IPS-18a (cell line): ENCODE data around the gene CD80.

Source experiments
- H3K27ac ChIP-seq: one replicate; pipeline ENCODE4 v1.5.1; 2013; ENCODE audit warnings: low read length
- H3K27me3 ChIP-seq: one replicate; pipeline ENCODE4 v1.6.1; 2013; ENCODE audit warnings: mild to moderate bottlenecking, low read length; ENCODE audit not compliant: control insufficient read depth, insufficient read depth
- H3K36me3 ChIP-seq: one replicate; pipeline ENCODE4 v1.6.1; 2013; ENCODE audit warnings: low read depth, low read length; ENCODE audit not compliant: control insufficient read depth
- H3K4me1 ChIP-seq: one replicate; pipeline ENCODE4 v1.6.1; 2013; ENCODE audit warnings: low read depth, low read length; ENCODE audit not compliant: control insufficient read depth
- H3K4me3 ChIP-seq: one replicate; pipeline ENCODE4 v1.5.1; 2013; ENCODE audit warnings: low read length
- H3K9ac ChIP-seq: one replicate; pipeline ENCODE4 v1.6.1; 2013; ENCODE audit warnings: mild to moderate bottlenecking, low read length, moderate library complexity
- H3K9me3 ChIP-seq: one replicate; pipeline ENCODE4 v1.6.1; 2013; ENCODE audit warnings: low read depth, low read length; ENCODE audit not compliant: control insufficient read depth

Gene CD80

DNA sequence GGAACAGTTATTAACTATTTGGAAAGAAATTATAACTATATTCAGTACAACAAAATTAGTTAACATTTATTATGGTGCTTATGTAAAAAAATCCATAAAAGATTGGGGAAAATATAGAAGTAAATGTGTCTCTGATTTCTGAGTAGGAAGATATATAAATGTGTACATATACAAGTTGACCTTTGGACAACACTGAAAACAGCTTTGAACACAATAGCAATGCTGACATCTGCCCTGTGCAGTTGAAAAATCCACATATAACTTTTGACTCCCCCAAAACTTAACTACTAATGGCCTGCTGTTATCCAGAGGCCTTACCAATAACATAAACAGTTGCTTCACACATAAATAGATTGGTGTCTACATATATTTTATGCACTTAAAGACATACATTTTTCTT, 48.7 kb downstream of the CD80 start:
- H3K9me3 ChIP-seq = no peaks in the 10 kb centered on the region
- no peak overlapping the region for H3K4me3 ChIP-seq
- H3K27ac ChIP-seq = no peak overlapping the region
- peaks cover 66% of the 10 kb centered on the region for H3K36me3 ChIP-seq
- H3K4me1 ChIP-seq = no peaks in the 10 kb centered on the region
- H3K9ac ChIP-seq = no peak overlapping the region
- no peaks in the 10 kb centered on the region for H3K27me3 ChIP-seq

DNA sequence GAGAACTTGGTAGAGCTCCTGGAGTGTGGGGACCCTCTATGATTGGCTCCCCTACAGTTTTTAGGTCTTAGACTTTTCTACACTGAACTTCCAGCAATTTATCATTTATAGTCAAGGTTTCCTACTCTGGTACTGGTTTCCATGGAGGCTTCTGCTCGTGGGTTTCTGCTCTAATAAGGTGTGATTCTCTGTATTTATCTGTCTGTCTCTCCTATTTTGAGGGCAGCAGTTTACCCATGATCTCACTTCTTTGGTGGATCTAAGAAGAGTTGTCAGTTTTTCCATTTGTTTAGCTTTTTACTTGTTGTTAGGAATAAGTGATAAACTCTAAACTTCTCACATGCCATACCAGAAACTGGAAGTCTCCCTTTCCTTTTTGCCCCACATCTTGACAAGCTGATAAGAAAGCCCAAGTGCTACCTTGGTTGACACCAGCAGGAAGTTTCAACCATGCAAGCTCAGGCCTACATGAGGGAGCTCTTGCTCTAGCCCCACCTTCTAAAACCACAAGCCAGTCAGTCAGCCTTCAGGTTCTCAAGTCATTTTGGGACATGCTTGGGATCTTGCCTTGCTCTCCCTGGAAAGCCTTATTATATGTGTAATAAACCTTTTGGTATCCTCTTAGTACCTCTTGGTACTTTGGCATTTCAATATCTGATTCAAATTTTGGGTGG, 51.1 kb downstream of the CD80 start:
- H3K27me3 ChIP-seq = no peaks in the 10 kb centered on the region
- no peaks in the 10 kb centered on the region for H3K4me1 ChIP-seq
- no peak overlapping the region for H3K4me3 ChIP-seq
- H3K27ac ChIP-seq = no peak overlapping the region
- no peaks in the 10 kb centered on the region for H3K9me3 ChIP-seq
- no peak overlapping the region for H3K9ac ChIP-seq
- H3K36me3 ChIP-seq = peaks cover 61% of the 10 kb centered on the region

- no peak overlapping the region for H3K9ac ChIP-seq
- H3K9me3 ChIP-seq = no peaks in the 10 kb centered on the region
- no peaks in the 10 kb centered on the region for H3K27me3 ChIP-seq
- H3K4me3 ChIP-seq = no peak overlapping the region
- peaks cover 60% of the 10 kb centered on the region for H3K36me3 ChIP-seq
- H3K4me1 ChIP-seq = no peaks in the 10 kb centered on the region
- no peak overlapping the region for H3K27ac ChIP-seq
These were observed 52.0 kb downstream of the CD80 start for GRCh38 chr3:119507404-119507803.

- Histone ChIP-seq H3K9ac (no peak overlapping the region), H3K9me3 (no peaks in the 10 kb centered on the region), H3K36me3 (peaks cover 60% of the 10 kb centered on the region), H3K27me3 (no peaks in the 10 kb centered on the region), H3K27ac (no peak overlapping the region), H3K4me3 (no peak overlapping the region), H3K4me1 (no peaks in the 10 kb centered on the region)
These were observed 52.8 kb downstream of the CD80 start for GRCh38 chr3:119506631-119507030.

GRCh38 chr3:119500901-119501300, 58.5 kb downstream of the CD80 start:
- no peaks in the 10 kb centered on the region for H3K9me3 ChIP-seq
- no peak overlapping the region for H3K9ac ChIP-seq
- no peak overlapping the region for H3K27ac ChIP-seq
- H3K4me1 ChIP-seq = peaks cover 10% of the 10 kb centered on the region
- H3K36me3 ChIP-seq = peaks cover 30% of the 10 kb centered on the region
- H3K27me3 ChIP-seq = no peaks in the 10 kb centered on the region
- H3K4me3 ChIP-seq = no peak overlapping the region

DNA sequence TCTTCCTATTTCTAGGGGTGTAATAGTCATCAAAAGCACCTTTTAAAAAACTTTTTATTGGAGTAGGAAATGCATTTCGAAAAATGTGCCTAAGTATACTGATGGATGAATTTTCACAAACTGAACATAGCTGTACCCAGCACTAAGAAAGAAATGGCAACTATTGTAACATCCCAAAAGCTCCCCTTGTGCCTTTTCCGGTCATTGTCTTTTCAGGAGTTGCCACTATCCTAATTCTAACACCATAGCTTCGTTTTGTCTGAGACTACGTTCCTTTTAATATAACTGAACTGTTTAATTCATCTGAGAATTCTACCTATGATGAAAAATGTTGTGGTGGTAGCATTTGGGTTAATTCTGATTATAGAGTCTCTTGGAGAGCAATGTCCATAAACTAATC, 59.1 kb downstream of the CD80 start:
- no peak overlapping the region for H3K9ac ChIP-seq

DNA sequence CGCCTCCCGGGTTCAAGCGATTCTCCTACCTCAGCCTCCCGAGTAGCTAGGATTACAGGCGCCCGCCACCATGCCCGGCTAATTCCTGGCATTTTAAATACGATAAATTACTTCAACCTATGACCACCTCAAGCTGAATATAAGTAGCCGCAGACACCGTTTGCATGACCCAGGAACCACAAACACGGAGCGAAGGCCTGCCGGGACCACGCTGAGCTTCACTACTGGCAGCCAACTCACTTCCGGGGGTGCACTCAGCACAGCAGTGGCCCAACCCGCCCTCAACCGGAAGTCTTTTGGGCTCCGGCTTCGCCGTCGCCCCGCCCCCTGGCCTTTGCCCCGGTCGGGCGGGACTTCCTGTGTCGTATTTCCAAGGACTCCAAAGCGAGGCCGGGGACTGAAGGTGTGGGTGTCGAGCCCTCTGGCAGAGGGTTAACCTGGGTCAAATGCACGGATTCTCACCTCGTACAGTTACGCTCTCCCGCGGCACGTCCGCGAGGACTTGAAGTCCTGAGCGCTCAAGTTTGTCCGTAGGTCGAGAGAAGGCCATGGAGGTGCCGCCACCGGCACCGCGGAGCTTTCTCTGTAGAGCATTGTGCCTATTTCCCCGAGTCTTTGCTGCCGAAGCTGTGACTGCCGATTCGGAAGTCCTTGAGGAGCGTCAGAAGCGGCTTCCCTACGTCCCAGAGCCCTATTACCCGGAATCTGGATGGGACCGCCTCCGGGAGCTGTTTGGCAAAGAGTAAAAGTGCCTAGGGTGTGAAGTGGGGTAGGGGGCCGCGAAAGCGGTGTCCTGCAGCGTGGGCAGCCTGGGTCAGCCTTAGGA, 61.0 kb downstream of the CD80 start, which contains the start of gene TIMMDC1:
Gene TIMMDC1 (plus strand): TSS at position 362 of the 826 bp plus-strand sequence. CDS start 187 bp downstream, at position 549.
- Histone ChIP-seq H3K4me3 (peak within 1 kb of the TSS; percentile 99), H3K36me3 (peaks cover 12% of the 10 kb centered on the region), H3K27me3 (no peaks in the 10 kb centered on the region), H3K27ac (peak within 1 kb of the TSS; percentile 94), H3K9me3 (no peaks in the 10 kb centered on the region), H3K4me1 (peaks cover 10% of the 10 kb centered on the region), H3K9ac (peak within 1 kb of the TSS; percentile 92)

More for the DNA sequence above, 59.1 kb downstream of the CD80 start:
- Histone ChIP-seq H3K4me1 (peaks cover 10% of the 10 kb centered on the region), H3K36me3 (peaks cover 24% of the 10 kb centered on the region), H3K27ac (no peak overlapping the region), H3K9me3 (no peaks in the 10 kb centered on the region), H3K4me3 (peak overlapping the region; percentile 99), H3K27me3 (no peaks in the 10 kb centered on the region)

DNA sequence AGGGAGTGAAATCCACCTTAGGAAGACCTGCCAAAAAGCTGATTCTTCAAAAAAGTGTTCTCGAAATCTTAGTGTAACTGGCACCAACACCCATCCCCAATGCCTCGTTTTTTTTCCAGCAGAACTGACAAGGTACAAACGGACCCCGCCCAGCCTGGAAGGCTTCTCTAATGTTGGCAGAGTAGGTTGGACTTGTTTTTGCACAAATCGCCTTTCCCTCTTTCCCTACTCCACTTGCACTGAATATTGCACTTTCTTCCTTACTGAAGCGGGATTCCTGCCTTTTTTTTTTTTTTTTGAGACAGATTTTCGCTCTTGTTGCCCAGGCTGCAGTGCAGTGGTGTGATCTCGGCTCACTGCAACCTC, 61.6 kb downstream of the CD80 start:
- peak overlapping the region; percentile 99 for H3K4me3 ChIP-seq
- H3K4me1 ChIP-seq = peaks cover 10% of the 10 kb centered on the region
- H3K27me3 ChIP-seq = no peaks in the 10 kb centered on the region
- H3K9me3 ChIP-seq = no peaks in the 10 kb centered on the region
- H3K36me3 ChIP-seq = peaks cover 7% of the 10 kb centered on the region
- H3K9ac ChIP-seq = peak overlapping the region; percentile 92
- no peak overlapping the region for H3K27ac ChIP-seq

GRCh38 chr3:119494597-119494996, 64.8 kb downstream of the CD80 start:
- Histone ChIP-seq H3K27ac (no peak overlapping the region), H3K36me3 (no peaks in the 10 kb centered on the region), H3K4me3 (no peak overlapping the region), H3K9me3 (no peaks in the 10 kb centered on the region), H3K9ac (no peak overlapping the region), H3K27me3 (no peaks in the 10 kb centered on the region), H3K4me1 (peaks cover 8% of the 10 kb centered on the region)

DNA sequence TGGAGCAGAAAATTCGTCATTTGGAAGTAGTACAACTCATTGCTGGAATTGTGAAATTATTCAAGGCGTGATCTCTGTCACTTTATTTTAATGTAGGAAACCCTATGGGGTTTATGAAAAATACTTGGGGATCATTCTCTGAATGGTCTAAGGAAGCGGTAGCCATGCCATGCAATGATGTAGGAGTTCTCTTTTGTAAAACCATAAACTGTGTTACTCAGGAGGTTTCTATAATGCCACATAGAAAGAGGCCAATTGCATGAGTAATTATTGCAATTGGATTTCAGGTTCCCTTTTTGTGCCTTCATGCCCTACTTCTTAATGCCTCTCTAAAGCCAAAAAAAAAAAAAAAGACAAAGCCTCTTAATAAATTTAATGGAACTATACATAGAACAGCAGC, 66.6 kb downstream of the CD80 start:
- no peaks in the 10 kb centered on the region for H3K9me3 ChIP-seq
- H3K4me3 ChIP-seq = no peak overlapping the region
- no peak overlapping the region for H3K27ac ChIP-seq
- no peaks in the 10 kb centered on the region for H3K27me3 ChIP-seq
- H3K9ac ChIP-seq = no peak overlapping the region
- peaks cover 11% of the 10 kb centered on the region for H3K36me3 ChIP-seq
- H3K4me1 ChIP-seq = peaks cover 7% of the 10 kb centered on the region

DNA sequence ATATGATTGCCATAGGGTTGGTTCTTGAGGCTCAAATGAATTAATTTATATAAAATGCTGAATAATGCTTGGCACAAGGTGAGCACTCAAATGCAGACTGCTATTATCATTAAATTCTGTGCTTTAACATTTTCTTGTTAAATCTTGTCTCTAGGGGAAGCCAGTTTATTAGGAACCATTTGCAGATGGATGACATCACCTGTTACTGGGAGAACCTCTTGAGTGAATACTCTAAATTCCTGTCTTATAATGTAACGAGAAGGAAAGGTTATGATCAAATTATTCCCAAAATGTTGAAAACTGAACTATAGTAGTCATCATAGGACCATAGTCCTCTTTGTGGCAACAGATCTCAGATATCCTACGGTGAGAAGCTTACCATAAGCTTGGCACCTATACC, 67.3 kb downstream of the CD80 start:
- Histone ChIP-seq H3K27me3 (no peaks in the 10 kb centered on the region), H3K9me3 (no peaks in the 10 kb centered on the region), H3K36me3 (peaks cover 14% of the 10 kb centered on the region)

More for the DNA sequence above, 67.3 kb downstream of the CD80 start:
- Histone ChIP-seq H3K4me3 (no peak overlapping the region), H3K4me1 (peaks cover under 1% of the 10 kb centered on the region), H3K9ac (no peak overlapping the region), H3K27ac (no peak overlapping the region)
